HepG2 (cell line): ENCODE measurements around the gene SPAG5. TPM values are rescaled to one million over a fixed set of nuclear protein-coding genes. Genes with fewer than 3 reads are reported as not detected.

ENCODE experiments used
- ATAC-seq: fragments of 200-7000 bp; cut with Tn5 transposase; 3 replicates; pipeline ENCODE4 v1.9.1; 2020; ENCODE audit warnings: mild to moderate bottlenecking, moderate library complexity
- BruUV-seq: library from RNA; stranded (reverse); fragments of 400-500 nt; replicated peaks from 2 replicates; lab custom pipeline; 2021; lab: Mats Ljungman, UMichigan
- CTCF ChIA-PET: fragments of 300-600 bp; formaldehyde crosslinking; extraction: SDS; loops from one replicate; lab custom pipeline; 2021; ENCODE audit warnings: low total read pairs, inconsistent platforms, low intra/inter-chr PET ratio; lab: Yijun Ruan, JAX
- POLR2A ChIA-PET: fragments of 350-600 bp; sonication (Branson Sonifier 250); formaldehyde crosslinking; loops from one replicate; lab custom pipeline; 2020; ENCODE audit warnings: antibody characterized with exemption, inconsistent platforms; lab: Yijun Ruan, JAX
- DNase-seq: peaks from one replicate; pipeline ENCODE4 v3.0.0-alpha.2; 2015; ENCODE audit warnings: low spot score
- FAIRE-seq: peaks from 3 replicates; lab custom pipeline; 2011; peaks lifted over from hg19 to GRCh38; lab: Jason Lieb, UNC
- H2AFZ ChIP-seq: one replicate; pipeline ENCODE4 v1.6.1; 2011; ENCODE audit warnings: low read length, inconsistent platforms
- H3K27ac ChIP-seq: fragments of 300-600 bp; 3 replicates; pipeline ENCODE4 v1.8.0; 2011; ENCODE audit warnings: mixed run types, mild to moderate bottlenecking, mixed read lengths, low read length, inconsistent platforms; ENCODE audit not compliant: insufficient read depth; ENCODE audit errors: extremely low read length
- H3K27me3 ChIP-seq, 2 experiments: fragments of 200-600 bp in 1 of 2; 2 replicates in 1 of 2; 3 replicates in 1 of 2; pipeline versions ENCODE4 v1.6.0 to v1.8.0; 2011; ENCODE audit warnings: low read length in 2 of 2, mild to moderate bottlenecking in 2 of 2, moderate library complexity in 2 of 2, inconsistent platforms in 1 of 2; ENCODE audit not compliant: insufficient read depth in 2 of 2, control insufficient read depth in 1 of 2
- H3K36me3 ChIP-seq, 2 experiments: fragments of 200-600 bp in 1 of 2; replicated peaks in 1 of 2; 2 replicates in 1 of 2; 3 replicates in 1 of 2; pipeline versions ENCODE4 v1.5.1 to v1.8.0; 2011; ENCODE audit warnings: low read length in 2 of 2, inconsistent platforms in 1 of 2; ENCODE audit not compliant: insufficient read depth in 2 of 2, control insufficient read depth in 1 of 2
- H3K4me1 ChIP-seq: 2 replicates; pipeline ENCODE4 v1.5.1; 2012; ENCODE audit warnings: low read length, inconsistent platforms; ENCODE audit not compliant: insufficient read depth
- H3K4me2 ChIP-seq: 2 replicates; pipeline ENCODE4 v1.6.0; 2011; ENCODE audit warnings: low read depth, low read length, inconsistent platforms
- H3K4me3 ChIP-seq, 3 experiments: fragments of 200-600 bp in 1 of 3; sonication (generic), shearing (Covaris generic) in 1 of 3; replicated peaks in 1 of 3; 2 replicates each; pipeline ENCODE4 v1.5.1; 2011 to 2016; ENCODE audit warnings: low read length in 3 of 3, inconsistent platforms in 2 of 3, low read depth in 2 of 3, mild to moderate bottlenecking in 2 of 3, control low read depth in 1 of 3, mixed read lengths in 1 of 3; ENCODE audit not compliant: insufficient read depth in 1 of 3
- H3K79me2 ChIP-seq: one replicate; pipeline ENCODE4 v1.6.1; 2011; ENCODE audit warnings: low read length, inconsistent platforms; ENCODE audit not compliant: insufficient read depth
- H3K9ac ChIP-seq: 2 replicates; pipeline ENCODE4 v1.6.0; 2011; ENCODE audit warnings: mild to moderate bottlenecking, low read depth, low read length, inconsistent platforms; ENCODE audit not compliant: insufficient read depth
- H3K9me3 ChIP-seq: 2 replicates; pipeline ENCODE4 v1.5.1; 2012; ENCODE audit warnings: mild to moderate bottlenecking, low read length
- H4K20me1 ChIP-seq: 2 replicates; pipeline ENCODE4 v1.6.0; 2011; ENCODE audit warnings: inconsistent platforms, mild to moderate bottlenecking, low read length, moderate library complexity; ENCODE audit not compliant: insufficient read depth
- FOSL2 ChIP-seq: sonication (generic); formaldehyde crosslinking; IDR thresholded peaks from 2 replicates; pipeline ENCODE4 v1.4.0; 2020; ENCODE audit warnings: missing genetic modification reagents
- FOXP1 ChIP-seq, 2 experiments: fragments of 450-650 bp in 1 of 2; IDR thresholded peaks; 2 replicates each; pipeline ENCODE4 v1.6.1; 2017 to 2018; ENCODE audit warnings: antibody characterized with exemption in 1 of 2
- KAT8 ChIP-seq: IDR thresholded peaks from 2 replicates; pipeline ENCODE4 v1.6.1; 2016; ENCODE audit warnings: missing genetic modification reagents, missing compliant biosample characterization
- NFIB ChIP-seq: sonication (generic); formaldehyde crosslinking; IDR thresholded peaks from 2 replicates; pipeline ENCODE4 v1.9.0; 2021; ENCODE audit warnings: missing genetic modification reagents, mild to moderate bottlenecking, borderline replicate concordance
- SCMH1 ChIP-seq: sonication (generic); formaldehyde crosslinking; IDR thresholded peaks from 2 replicates; pipeline ENCODE4 v1.9.0; 2021; ENCODE audit warnings: missing genetic modification reagents, mild to moderate bottlenecking, borderline replicate concordance
- THAP7 ChIP-seq: sonication (generic); formaldehyde crosslinking; IDR thresholded peaks from 2 replicates; pipeline ENCODE4 v1.8.1; 2023; ENCODE audit warnings: mild to moderate bottlenecking, missing genetic modification reagents
- ZNF292 ChIP-seq: sonication (generic); formaldehyde crosslinking; IDR thresholded peaks from 2 replicates; pipeline ENCODE4 v1.8.1; 2022; ENCODE audit warnings: mild to moderate bottlenecking, low read depth, missing genetic modification reagents, borderline replicate concordance
- ZNF354B ChIP-seq: sonication (generic); formaldehyde crosslinking; IDR thresholded peaks from 2 replicates; pipeline ENCODE4 v1.8.0; 2022; ENCODE audit warnings: mild to moderate bottlenecking, missing genetic modification reagents
- ZNF784 ChIP-seq: sonication (generic); formaldehyde crosslinking; IDR thresholded peaks from 2 replicates; pipeline ENCODE4 v1.5.1; 2020; ENCODE audit warnings: missing genetic modification reagents, mild to moderate bottlenecking, borderline replicate concordance
- WGBS: methylation state at CpG from one replicate; pipeline ENCODE4 v1.1.6; 2017; ENCODE audit warnings: low lambda C conversion rate; 5-methylcytosine and 5-hydroxymethylcytosine counted together
- in situ Hi-C: cut with HindIII; loops from 2 replicates; pipeline ENCODE4 v1.10.0; 2017; ENCODE audit warnings: low pct_unique_long_range_greater_than_20kb; ENCODE audit not compliant: extremely low pct_ligation_motif_present
- intact Hi-C: fragments of 100-400 bp; cut with micrococcal nuclease; formaldehyde crosslinking; loops from one replicate; pipeline ENCODE4 v1.10.0; 2022; ENCODE audit not compliant: unreplicated experiment
- polyA plus RNA-seq, 8 experiments: library from polyadenylated mRNA; depleted of rRNA in 3 of 8; stranded (reverse) in 7 of 8; unstranded in 1 of 8; fragments of >200 nt; fragmentation: Illumina TruSeq in 4 of 8; extraction: Trizol in 4 of 8; gene quantifications; 2 replicates each; pipeline versions ENCODE4 v1.2.1 to v1.2.3, GENCODE V29; 2011 to 2016; ENCODE audit warnings: low read depth in 4 of 8, missing spikeins in 1 of 8, mixed read lengths in 1 of 8; ENCODE audit not compliant: insufficient read depth in 1 of 8
- total RNA-seq, 5 experiments: library from RNA; depleted of rRNA; stranded (reverse); fragments of >200 nt; fragmentation: Illumina TruSeq; extraction: Trizol; gene quantifications; 2 replicates each; pipeline ENCODE4 v1.2.3, GENCODE V29; 2016; ENCODE audit warnings: low read depth in 1 of 5

SPAG5 gene
- total and polyA plus RNA-seq, 2 of the 13 experiments (the other 11 are each of a cell fraction or from before 2014, with no cell fraction given), result 41.4 to 98.0 TPM

GRCh38 chr17:28626818-28627217 is 28.0 kb upstream of the SPAG5 start:
- no TSS peak for BruUV-seq
- Histone ChIP-seq H3K4me1 (peaks cover 5% of the 10 kb centered on the region; the same call in 1 of the 2 replicates), H4K20me1 (no peaks in the 10 kb centered on the region), H3K9ac (no peak overlapping the region), H3K27ac (no peak overlapping the region), H3K9me3 (no peaks in the 10 kb centered on the region), H3K4me2 (no peak overlapping the region), H2AFZ (no peak overlapping the region), H3K27me3 (no peaks in the 10 kb centered on the region), H3K36me3 (peaks cover 18 to 56% of the 10 kb centered on the region in 2 experiments), H3K4me3 (no peak overlapping the region), H3K79me2 (no peaks in the 10 kb centered on the region)
- no peak for TF ChIP-seq FOSL2
- no peak for TF ChIP-seq NFIB
- TF ChIP-seq ZNF784, result no peak
- no peak for TF ChIP-seq SCMH1 (CRISPR knock-in tag)
- no peak for TF ChIP-seq ZNF354B (CRISPR knock-in tag)
- no peak for TF ChIP-seq FOXP1 (IDR thresholded peaks at IDR 0.05)
- no peak for TF ChIP-seq FOXP1 (CRISPR knock-in tag; IDR thresholded peaks at IDR 0.05)
- no peak for TF ChIP-seq THAP7
- TF ChIP-seq ZNF292 (CRISPR knock-in tag), result no peak
- TF ChIP-seq KAT8 (CRISPR knock-in tag), result no peak
- ChIA-PET CTCF (no interaction called here), POLR2A (no interaction called here)
- no peak for DNase-seq
- FAIRE-seq, result no peak
- in situ Hi-C loops, result loop anchor here (25.0 kb wide), 1 partner anchor 260 kb away; the partner anchor contains the start of gene FLOT2
- 98% methylated on average over 4 of the region's 4 CpGs for WGBS
- intact Hi-C loops, result no loop called here
- ATAC-seq, result no peak
